ENCODE measurements around the gene PADI2.
A peak's percentile ranks its signal among the peaks of the same experiment; 100 is the strongest.

Gene PADI2

DNA sequence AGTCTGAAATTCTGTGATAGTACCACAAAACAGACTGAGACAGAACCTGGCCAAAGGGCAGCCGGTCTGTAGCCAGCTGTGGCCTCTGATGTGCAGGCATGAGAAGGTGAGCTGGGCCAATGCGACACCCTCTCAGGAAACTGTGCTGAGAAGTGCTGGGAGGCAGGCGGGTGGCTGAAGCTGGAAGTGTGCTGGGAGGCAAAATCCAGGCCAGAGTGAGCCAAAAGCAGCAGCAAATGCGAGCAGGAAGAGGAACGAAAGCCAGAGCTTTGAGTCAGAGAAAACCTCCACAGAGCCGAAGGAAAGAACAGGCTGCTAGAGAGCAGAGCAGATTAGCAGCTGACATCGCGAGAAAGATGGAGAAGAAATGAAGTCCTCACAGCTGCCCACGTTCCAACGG, 97.4 kb downstream of the PADI2 start:
- no peak for TF ChIP-seq CTCF (IDR thresholded peaks at IDR 0.05; ENCODE audit: extremely low read depth, missing control alignments)
- DNase-seq (ENCODE audit: low spot score) = no peak

GRCh38 chr1:17020502-17020901, 98.7 kb downstream of the PADI2 start:
- DNase-seq (ENCODE audit: low spot score) = no peak
- no peak for TF ChIP-seq CTCF (IDR thresholded peaks at IDR 0.05; ENCODE audit: extremely low read depth, missing control alignments)

GRCh38 chr1:17018849-17019248, 100.4 kb downstream of the PADI2 start:
- peak; percentile 39 for DNase-seq (ENCODE audit: low spot score)
- TF ChIP-seq CTCF (IDR thresholded peaks at IDR 0.05; ENCODE audit: extremely low read depth, missing control alignments) = no peak

DNA sequence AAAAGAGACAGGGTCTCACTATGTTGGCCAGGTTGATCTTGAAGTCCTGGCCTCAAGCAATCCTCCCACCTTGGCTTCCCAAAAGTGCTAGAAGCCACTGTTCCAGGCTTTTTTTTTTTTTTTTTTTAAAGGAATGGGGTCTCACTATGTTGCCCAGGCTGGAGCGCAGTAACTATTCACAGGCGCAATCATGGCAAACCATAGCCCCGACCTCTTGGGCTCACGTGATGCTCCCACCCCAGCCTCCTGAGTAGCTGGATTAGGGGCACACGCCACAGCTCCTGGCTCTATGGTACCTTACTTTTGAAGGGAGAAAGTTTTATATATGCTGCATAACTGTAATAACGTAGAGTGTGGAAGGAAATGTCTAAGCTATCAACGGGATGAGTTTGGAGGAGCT, 101.8 kb downstream of the PADI2 start:
- no peak for DNase-seq (ENCODE audit: low spot score)
- no peak for TF ChIP-seq CTCF (IDR thresholded peaks at IDR 0.05; ENCODE audit: extremely low read depth, missing control alignments)
